PC-3 (cell line): ENCODE data around the gene NOP9. TPM values are rescaled to one million over a fixed set of nuclear protein-coding genes. Genes with fewer than 3 reads are reported as not detected.

Experiments
- ATAC-seq: fragments of 200-7000 bp; cut with Tn5 transposase; 2 replicates; pipeline ENCODE4 v1.9.1; 2020; ENCODE audit warnings: mild to moderate bottlenecking, moderate library complexity
- BruUV-seq: library from RNA; stranded (reverse); fragments of 400-500 nt; replicated peaks from 2 replicates; lab custom pipeline; 2021; lab: Mats Ljungman, UMichigan
- CTCF ChIA-PET: fragments of 300-600 bp; sonication (Branson Sonifier 250); formaldehyde crosslinking; loops from one replicate; lab custom pipeline; 2022; ENCODE audit warnings: antibody characterized with exemption; lab: Charles Lee
- POLR2A ChIA-PET: fragments of 300-600 bp; sonication (Branson Sonifier 250); formaldehyde crosslinking; loops from one replicate; lab custom pipeline; 2022; ENCODE audit warnings: antibody characterized with exemption; ENCODE audit not compliant: unreplicated experiment; lab: Charles Lee
- DNase-seq: peaks from one replicate; pipeline ENCODE4 v3.0.0-alpha.2; 2015
- H2AFZ ChIP-seq: fragments of 300-600 bp; sonication (generic); 2 replicates; pipeline ENCODE4 v1.6.0; 2016; ENCODE audit warnings: antibody characterized with exemption, low read length
- H3F3A ChIP-seq: fragments of 300-600 bp; sonication (generic); one replicate; pipeline ENCODE4 v1.6.0; 2017; ENCODE audit warnings: antibody characterized with exemption, low read length, control low read depth, mild to moderate bottlenecking; ENCODE audit not compliant: unreplicated experiment
- H3K27ac ChIP-seq: fragments of 300-600 bp; sonication (generic); 2 replicates; pipeline ENCODE4 v1.5.1; 2016; ENCODE audit warnings: mild to moderate bottlenecking, low read length
- H3K27me3 ChIP-seq: fragments of 300-600 bp; sonication (generic); 2 replicates; pipeline ENCODE4 v1.6.1; 2016; ENCODE audit warnings: low read length, mixed read lengths
- H3K36me3 ChIP-seq: fragments of 300-600 bp; sonication (generic); 2 replicates; pipeline ENCODE4 v1.6.1; 2016; ENCODE audit warnings: low read depth, mixed run types, low read length, mixed read lengths
- H3K4me1 ChIP-seq: fragments of 300-600 bp; sonication (generic); 2 replicates; pipeline ENCODE4 v1.5.1; 2016; ENCODE audit warnings: low read length; ENCODE audit not compliant: insufficient read depth
- H3K4me2 ChIP-seq: fragments of 300-600 bp; sonication (generic); 2 replicates; pipeline ENCODE4 v1.6.0; 2016; ENCODE audit warnings: low read length
- H3K4me3 ChIP-seq: fragments of 300-600 bp; sonication (generic); 2 replicates; pipeline ENCODE4 v1.5.1; 2016; ENCODE audit warnings: mild to moderate bottlenecking, low read length, mixed read lengths
- H3K79me2 ChIP-seq: fragments of 300-600 bp; sonication (generic); 2 replicates; pipeline ENCODE4 v1.6.1; 2017; ENCODE audit warnings: low read length, mixed read lengths
- H3K9ac ChIP-seq: fragments of 300-600 bp; sonication (generic); 2 replicates; pipeline ENCODE4 v1.6.0; 2016; ENCODE audit warnings: mild to moderate bottlenecking, low read length
- H3K9me2 ChIP-seq: fragments of 300-600 bp; sonication (generic); replicated peaks from 2 replicates; pipeline ENCODE4 v1.6.1; 2016; ENCODE audit warnings: mixed run types, low read length, mixed read lengths
- H3K9me3 ChIP-seq: fragments of 300-600 bp; sonication (generic); 2 replicates; pipeline ENCODE4 v1.6.1; 2016; ENCODE audit warnings: low read length, mixed read lengths
- H4K20me1 ChIP-seq: fragments of 300-600 bp; sonication (generic); 2 replicates; pipeline ENCODE4 v1.6.1; 2016; ENCODE audit warnings: low read length, mixed read lengths
- EZH2 ChIP-seq: fragments of 300-600 bp; sonication (generic); IDR thresholded peaks from one replicate; pipeline ENCODE4 v1.6.1; 2017; ENCODE audit warnings: antibody characterized with exemption, mild to moderate bottlenecking, low read length; ENCODE audit not compliant: unreplicated experiment
- EZH2phosphoT487 ChIP-seq: fragments of 300-600 bp; sonication (generic); IDR thresholded peaks from 2 replicates; pipeline ENCODE4 v1.6.1; 2018; ENCODE audit warnings: mild to moderate bottlenecking, antibody characterized with exemption, low read length, borderline replicate concordance
- intact Hi-C: fragments of 100-400 bp; cut with micrococcal nuclease; formaldehyde crosslinking; loops from 2 replicates; pipeline ENCODE4 v1.9.0; 2023
- total RNA-seq: library from RNA; depleted of rRNA; stranded (reverse); fragments of >200 nt; gene quantifications from 2 replicates; pipeline ENCODE4 v1.2.3, GENCODE V29; 2014
- TF ChIP-seq, protein P1 (sequence below): fragments of 300-600 bp; sonication (generic); conservative IDR thresholded peaks from 2 replicates; pipeline ENCODE4 v1.5.1; 2017; ENCODE audit warnings: antibody characterized with exemption, low read depth, mild to moderate bottlenecking, low read length

The NOP9 gene
- total RNA-seq, 1 experiment from 2014 or later = 30.4 TPM

DNA sequence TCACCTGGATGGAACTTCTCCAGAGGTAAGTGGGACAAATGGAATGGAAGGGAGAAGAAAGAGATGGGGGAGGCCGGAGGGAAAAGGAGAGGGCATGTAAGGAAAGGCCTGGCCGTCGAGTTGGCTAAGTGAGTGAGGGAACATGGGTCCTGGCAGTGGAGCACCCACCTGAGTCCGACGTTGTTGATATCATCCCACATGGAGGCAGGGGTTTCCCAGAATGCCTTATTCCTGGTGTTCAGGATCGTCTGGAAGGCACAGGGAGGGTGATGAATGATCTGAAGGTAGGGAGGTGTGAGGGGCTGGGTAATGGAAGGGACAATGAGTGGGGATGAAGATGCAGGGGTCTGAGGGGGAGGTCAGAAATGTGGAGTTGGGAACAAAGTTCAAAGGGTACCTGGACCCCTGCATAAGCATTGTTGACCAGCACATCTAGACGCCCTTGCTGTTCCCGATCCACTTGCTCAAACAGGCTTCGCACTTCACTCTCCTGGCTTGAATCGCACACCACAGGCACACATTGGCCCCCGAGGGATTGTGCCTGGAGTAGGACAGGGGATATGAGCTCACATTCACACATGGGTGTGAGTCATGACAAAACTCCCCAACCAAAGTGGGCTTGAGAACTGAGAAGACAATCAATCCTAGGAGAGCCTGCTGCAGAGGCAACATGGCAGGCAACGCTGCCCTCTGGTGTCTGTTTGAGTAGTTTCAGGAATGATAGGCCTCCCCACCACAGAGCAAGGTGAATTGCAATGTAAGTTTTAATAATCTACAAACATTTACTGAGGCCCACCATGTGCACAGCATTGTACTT lies 3.1 kb upstream of the NOP9 start:
- Histone ChIP-seq H4K20me1 (no peaks in the 10 kb centered on the region), H3K27ac (no peak overlapping the region), H3K4me2 (peak overlapping the region; percentile 89; the same call in 1 of the 2 replicates), H3K27me3 (no peaks in the 10 kb centered on the region), H3F3A (no peaks in the 10 kb centered on the region), H3K4me1 (peaks cover 34% of the 10 kb centered on the region), H3K9ac (no peak overlapping the region), H3K9me2 (no peaks in the 10 kb centered on the region), H3K79me2 (peaks cover 35% of the 10 kb centered on the region), H2AFZ (no peak overlapping the region), H3K9me3 (no peaks in the 10 kb centered on the region), H3K4me3 (no peak overlapping the region), H3K36me3 (peaks cover 29% of the 10 kb centered on the region)
- ChIA-PET POLR2A (interaction anchor here (0.6 to 1.0 kb wide), 2 partner anchors 54 to 66 kb away, joined by 3 to 5 read pairs; partner anchors contain the start of gene TINF2), CTCF (interaction anchor here (0.6 to 3.1 kb wide), 7 partner anchors 17 to 382 kb away, joined by 3 to 55 read pairs (median 3); partner anchors contain the start of genes CHMP4A, MDP1, RABGGTA and TINF2)
- TF ChIP-seq EZH2phosphoT487 = no peak
- TF ChIP-seq, protein P1, sequence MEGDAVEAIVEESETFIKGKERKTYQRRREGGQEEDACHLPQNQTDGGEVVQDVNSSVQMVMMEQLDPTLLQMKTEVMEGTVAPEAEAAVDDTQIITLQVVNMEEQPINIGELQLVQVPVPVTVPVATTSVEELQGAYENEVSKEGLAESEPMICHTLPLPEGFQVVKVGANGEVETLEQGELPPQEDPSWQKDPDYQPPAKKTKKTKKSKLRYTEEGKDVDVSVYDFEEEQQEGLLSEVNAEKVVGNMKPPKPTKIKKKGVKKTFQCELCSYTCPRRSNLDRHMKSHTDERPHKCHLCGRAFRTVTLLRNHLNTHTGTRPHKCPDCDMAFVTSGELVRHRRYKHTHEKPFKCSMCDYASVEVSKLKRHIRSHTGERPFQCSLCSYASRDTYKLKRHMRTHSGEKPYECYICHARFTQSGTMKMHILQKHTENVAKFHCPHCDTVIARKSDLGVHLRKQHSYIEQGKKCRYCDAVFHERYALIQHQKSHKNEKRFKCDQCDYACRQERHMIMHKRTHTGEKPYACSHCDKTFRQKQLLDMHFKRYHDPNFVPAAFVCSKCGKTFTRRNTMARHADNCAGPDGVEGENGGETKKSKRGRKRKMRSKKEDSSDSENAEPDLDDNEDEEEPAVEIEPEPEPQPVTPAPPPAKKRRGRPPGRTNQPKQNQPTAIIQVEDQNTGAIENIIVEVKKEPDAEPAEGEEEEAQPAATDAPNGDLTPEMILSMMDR = peak; percentile 80
- TF ChIP-seq EZH2 = no peak
- BruUV-seq = no TSS peak
- intact Hi-C loops = loop anchor here (1.0 to 5.0 kb wide), 3 partner anchors 26 to 79 kb away; partner anchors contain the start of genes MDP1 and RABGGTA
- DNase-seq (peak; percentile 86), ATAC-seq (peak; percentile 48)

DNA sequence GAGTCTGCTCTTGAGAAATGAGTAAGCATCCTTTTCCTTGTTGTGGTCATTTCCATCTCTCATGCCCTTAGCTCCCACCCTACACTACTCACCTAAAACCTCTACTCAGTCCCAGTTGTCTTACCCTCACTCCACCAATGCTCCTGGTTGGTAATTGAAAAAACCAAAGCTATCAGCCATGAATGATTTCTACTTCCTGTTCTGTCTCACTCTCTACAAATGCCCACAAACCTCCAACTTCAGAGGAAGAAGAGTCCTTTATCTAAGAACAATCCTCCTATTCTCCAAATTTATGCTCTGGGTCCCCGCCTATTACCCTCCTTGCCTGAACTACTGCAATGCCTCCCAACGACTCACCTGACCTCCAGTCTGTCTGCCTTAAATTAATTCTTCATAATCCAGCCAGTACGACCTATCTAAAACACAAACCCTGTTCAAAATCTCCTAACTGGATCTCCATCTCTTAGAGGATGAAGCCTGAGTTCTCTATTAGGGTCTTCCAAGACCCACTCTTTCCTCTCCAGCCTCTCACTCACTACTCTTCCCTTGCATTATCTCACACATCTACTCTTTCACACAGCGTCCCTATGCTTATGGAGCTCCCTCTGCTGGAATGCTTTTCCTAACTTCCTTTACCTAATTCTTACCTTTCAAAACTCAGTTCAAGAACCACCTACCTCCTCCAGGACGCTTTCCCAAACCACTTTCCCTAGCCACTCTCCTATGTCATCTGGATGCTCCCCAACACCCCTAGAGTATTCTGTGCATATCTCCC lies 2.3 kb upstream of the NOP9 start:
- DNase-seq (peak; percentile 76), ATAC-seq (peak; percentile 13)
- ChIA-PET CTCF (interaction anchor here (0.6 to 3.1 kb wide), 7 partner anchors 11 to 144 kb away, joined by 3 to 55 read pairs (median 6); partner anchors contain the start of genes CIDEB, MDP1 and TINF2), POLR2A (interaction anchor here (0.6 to 1.0 kb wide), 6 partner anchors 55 to 237 kb away, joined by 3 to 5 read pairs (median 4); partner anchors contain the start of gene TINF2)
- Histone ChIP-seq H3K79me2 (peaks cover 42% of the 10 kb centered on the region), H4K20me1 (no peaks in the 10 kb centered on the region), H3K27ac (no peak overlapping the region), H3K9ac (no peak overlapping the region), H3F3A (no peaks in the 10 kb centered on the region), H2AFZ (no peak overlapping the region), H3K4me2 (peak overlapping the region; percentile 89; the same call in 1 of the 2 replicates), H3K36me3 (peaks cover 35% of the 10 kb centered on the region), H3K27me3 (no peaks in the 10 kb centered on the region), H3K4me1 (peaks cover 36% of the 10 kb centered on the region), H3K9me3 (no peaks in the 10 kb centered on the region), H3K4me3 (no peak overlapping the region; the same call in 1 of the 2 replicates), H3K9me2 (no peaks in the 10 kb centered on the region)
- BruUV-seq = no TSS peak
- intact Hi-C loops = loop anchor here (1.0 to 5.0 kb wide), 3 partner anchors 27 to 80 kb away; partner anchors contain the start of genes MDP1 and RABGGTA
- TF ChIP-seq EZH2phosphoT487 = no peak
- TF ChIP-seq, protein P1 = peak; percentile 68
